Tibial artery (tissue), 4 donors: ENCODE data around the gene STOML2.

Source experiments
- DNase-seq, 2 donors: peaks; one replicate each; pipeline ENCODE4 v3.0.0-alpha.2; 2019
- H3K27ac ChIP-seq, 2 donors: fragments of 200-600 bp; sonication (generic) in 1 of 2; 1 replicate in 1 of 2; 2 replicates in 1 of 2; pipeline ENCODE4 v1.5.1; 2018 to 2019; ENCODE audit warnings: mild to moderate bottlenecking in 1 of 2
- H3K27me3 ChIP-seq, 2 donors: fragments of 200-600 bp; sonication (generic) in 1 of 2; one replicate each; pipeline versions ENCODE4 v1.5.1 to v1.6.0; 2016 to 2019
- H3K36me3 ChIP-seq, 3 donors: fragments of 200-600 bp; sonication (generic) in 2 of 3; one replicate each; pipeline ENCODE4 v1.5.1; 2016 to 2019; ENCODE audit warnings: mild to moderate bottlenecking in 2 of 3
- H3K4me1 ChIP-seq, 4 donors: fragments of 200-600 bp; sonication (generic) in 2 of 4; 1 replicate in 3 of 4; 2 replicates in 1 of 4; pipeline ENCODE4 v1.5.1; 2016 to 2019
- H3K4me3 ChIP-seq, 2 donors: fragments of 200-600 bp; sonication (generic) in 1 of 2; 1 replicate in 1 of 2; 2 replicates in 1 of 2; pipeline ENCODE4 v1.5.1; 2018 to 2019; ENCODE audit warnings: mild to moderate bottlenecking in 2 of 2
- H3K9me3 ChIP-seq, 3 donors: fragments of 200-600 bp; sonication (generic) in 1 of 3; one replicate each; pipeline ENCODE4 v1.5.1; 2016 to 2019
- CTCF ChIP-seq, 2 experiments: fragments of 200-600 bp in 1 of 2; fragments of 450-650 bp in 1 of 2; IDR thresholded peaks; one replicate each; pipeline ENCODE4 v1.5.1; 2017 to 2019; ENCODE audit warnings: antibody characterized with exemption in 2 of 2, mild to moderate bottlenecking in 1 of 2, moderate library complexity in 1 of 2
- intact Hi-C: fragments of 100-400 bp; cut with DNase I; formaldehyde crosslinking; loops from one replicate; pipeline ENCODE4 v1.15.0; 2023; ENCODE audit warnings: low total_unique reads

Gene STOML2

GRCh38 chr9:35108946-35109575 is 6.1 kb upstream of the STOML2 start:
- peaks cover 4 to 52% (median 40%) of the 10 kb centered on the region in 4 donors for H3K4me1 ChIP-seq
- H3K4me3 ChIP-seq: no peak overlapping the region
- H3K36me3 ChIP-seq: peaks cover 43 to 46% (median 45%) of the 10 kb centered on the region in 3 donors
- no peaks in the 10 kb centered on the region for H3K9me3 ChIP-seq
- TF ChIP-seq CTCF (IDR thresholded peaks at IDR 0.05): no peak
- no peaks in the 10 kb centered on the region for H3K27me3 ChIP-seq
- intact Hi-C loops: no loop called here
- DNase-seq: peak in 1 of 2 donors; percentile 59
- H3K27ac ChIP-seq: peak overlapping the region; percentile 97 to 100

GRCh38 chr9:35108461-35108860 is 5.5 kb upstream of the STOML2 start:
- Histone ChIP-seq H3K4me1 (peaks cover 0 to 51% (median 39%) of the 10 kb centered on the region in 4 donors), H3K36me3 (peaks cover 43 to 46% (median 45%) of the 10 kb centered on the region in 3 donors), H3K27ac (peak overlapping the region in 1 of 2 donors; percentile 18), H3K9me3 (no peaks in the 10 kb centered on the region), H3K27me3 (no peaks in the 10 kb centered on the region), H3K4me3 (no peak overlapping the region)
- intact Hi-C loops: no loop called here
- TF ChIP-seq CTCF (IDR thresholded peaks at IDR 0.05): no peak
- peak in 1 of 2 donors; percentile 46 for DNase-seq

GRCh38 chr9:35107297-35108290 is 4.7 kb upstream of the STOML2 start:
- TF ChIP-seq CTCF (IDR thresholded peaks at IDR 0.05): no peak
- Histone ChIP-seq H3K4me1 (peaks cover 0 to 49% (median 33%) of the 10 kb centered on the region in 4 donors), H3K36me3 (peaks cover 43 to 46% (median 45%) of the 10 kb centered on the region in 3 donors), H3K4me3 (no peak overlapping the region), H3K27me3 (no peaks in the 10 kb centered on the region), H3K27ac (peak overlapping the region in 1 of 2 donors; percentile 18), H3K9me3 (no peaks in the 10 kb centered on the region)
- peak in 1 of 2 donors; percentile 66 for DNase-seq
- intact Hi-C loops: no loop called here

- TF ChIP-seq CTCF (IDR thresholded peaks at IDR 0.05): no peak
- no peak overlapping the region for H3K4me3 ChIP-seq
- intact Hi-C loops: no loop called here
- DNase-seq: no peak
- no peak overlapping the region for H3K27ac ChIP-seq
- peaks cover 43 to 47% (median 45%) of the 10 kb centered on the region in 3 donors for H3K36me3 ChIP-seq
- H3K9me3 ChIP-seq: no peaks in the 10 kb centered on the region
- H3K27me3 ChIP-seq: no peaks in the 10 kb centered on the region
- H3K4me1 ChIP-seq: peaks cover 0 to 51% (median 35%) of the 10 kb centered on the region in 4 donors
These were observed 3.4 kb upstream of the STOML2 start for GRCh38 chr9:35106343-35106730.

GRCh38 chr9:35105571-35106342 is 2.8 kb upstream of the STOML2 start:
- H3K36me3 ChIP-seq: peaks cover 43 to 53% (median 47%) of the 10 kb centered on the region in 3 donors

More at GRCh38 chr9:35105571-35106342, 2.8 kb upstream of the STOML2 start:
- peak in 1 of 2 donors; percentile 59 for DNase-seq
- no peaks in the 10 kb centered on the region for H3K27me3 ChIP-seq
- H3K9me3 ChIP-seq: no peaks in the 10 kb centered on the region
- intact Hi-C loops: no loop called here
- no peak for TF ChIP-seq CTCF (IDR thresholded peaks at IDR 0.05)
- no peak overlapping the region for H3K4me3 ChIP-seq
- H3K27ac ChIP-seq: no peak overlapping the region
- H3K4me1 ChIP-seq: peaks cover 0 to 52% (median 36%) of the 10 kb centered on the region in 4 donors
